22Rv1 (cell line): ENCODE results near the gene TAOK3.
"Not testable (repeated sequence)": the region's sequence is repeated elsewhere in the genome, so short reads cannot be mapped to it uniquely, and the experiment has no call there.

Experiments used
- H3K27ac ChIP-seq: fragments of 450-650 bp; 2 replicates; pipeline ENCODE4 v1.5.1; 2017
- CTCF ChIP-seq: fragments of 450-650 bp; IDR thresholded peaks from 2 replicates; pipeline ENCODE4 v1.5.1; 2017; ENCODE audit warnings: mild to moderate bottlenecking
- ZFX ChIP-seq: fragments of 450-650 bp; IDR thresholded peaks from 2 replicates; pipeline ENCODE4 v1.6.1; 2017; ENCODE audit warnings: antibody characterized with exemption, borderline replicate concordance

The TAOK3 gene

DNA sequence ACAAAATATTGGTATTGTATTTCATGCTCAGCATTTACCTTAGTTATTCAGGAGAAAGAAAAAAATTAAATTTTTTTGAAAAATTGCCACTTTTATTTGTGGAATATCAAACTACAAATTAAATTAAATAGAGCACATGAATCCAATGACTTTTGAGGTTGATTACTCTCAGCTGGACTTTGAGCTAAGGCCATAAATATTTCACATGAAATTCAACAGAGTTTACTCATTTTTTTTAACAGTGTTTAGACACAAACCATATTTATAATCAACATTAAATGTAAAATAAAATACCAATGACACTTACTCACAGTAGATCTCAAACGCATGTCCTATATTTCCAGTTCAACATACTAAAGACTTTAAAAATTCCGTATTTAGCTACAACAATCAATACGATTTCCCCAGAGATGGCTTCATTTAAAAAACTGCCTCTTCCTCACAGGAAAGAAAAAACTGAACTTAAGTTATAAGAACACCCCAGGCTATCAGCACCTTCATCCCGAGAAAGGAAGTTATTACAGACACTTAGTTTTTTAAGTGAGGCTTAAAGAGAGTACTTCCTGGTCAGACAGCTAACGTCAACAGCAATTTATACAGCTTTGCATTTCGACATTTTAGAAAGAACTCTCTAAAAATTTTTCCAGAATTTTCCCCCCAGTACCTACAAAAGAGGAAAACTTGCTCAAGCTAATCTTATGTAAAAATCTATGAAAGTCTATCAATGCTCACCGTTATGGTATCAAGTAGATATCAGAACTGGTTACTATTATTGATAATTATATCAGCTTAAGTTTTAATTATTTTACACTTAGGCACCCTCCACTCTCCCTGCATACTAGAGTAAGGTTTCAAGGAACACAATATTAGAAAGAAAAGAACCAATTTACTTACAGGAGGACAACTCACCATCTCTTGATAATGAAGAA is 13.8 kb downstream of the TAOK3 start:
- H3K27ac ChIP-seq = no peak overlapping the region
- no peak for TF ChIP-seq CTCF
- no peak for TF ChIP-seq ZFX

DNA sequence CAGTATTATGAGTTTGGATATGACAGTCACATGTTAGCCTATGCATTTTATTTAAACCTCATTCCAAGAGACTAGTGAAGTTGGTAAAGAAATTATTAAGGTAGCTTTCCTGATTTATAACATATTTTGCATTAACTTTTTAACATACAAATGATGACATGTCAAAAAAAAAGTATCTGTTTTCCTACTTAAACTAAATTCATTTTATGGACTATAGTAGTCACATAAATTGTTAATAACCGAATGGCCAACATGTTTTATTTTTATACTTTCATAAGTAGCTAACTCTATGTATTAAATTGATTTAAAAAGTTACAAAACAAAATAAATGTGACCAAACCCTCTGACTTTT is 14.7 kb downstream of the TAOK3 start:
- TF ChIP-seq ZFX (no peak), CTCF (0 out of 2 replicates have a peak, but pooled peaks have one; percentile 0)
- no peak overlapping the region for H3K27ac ChIP-seq

DNA sequence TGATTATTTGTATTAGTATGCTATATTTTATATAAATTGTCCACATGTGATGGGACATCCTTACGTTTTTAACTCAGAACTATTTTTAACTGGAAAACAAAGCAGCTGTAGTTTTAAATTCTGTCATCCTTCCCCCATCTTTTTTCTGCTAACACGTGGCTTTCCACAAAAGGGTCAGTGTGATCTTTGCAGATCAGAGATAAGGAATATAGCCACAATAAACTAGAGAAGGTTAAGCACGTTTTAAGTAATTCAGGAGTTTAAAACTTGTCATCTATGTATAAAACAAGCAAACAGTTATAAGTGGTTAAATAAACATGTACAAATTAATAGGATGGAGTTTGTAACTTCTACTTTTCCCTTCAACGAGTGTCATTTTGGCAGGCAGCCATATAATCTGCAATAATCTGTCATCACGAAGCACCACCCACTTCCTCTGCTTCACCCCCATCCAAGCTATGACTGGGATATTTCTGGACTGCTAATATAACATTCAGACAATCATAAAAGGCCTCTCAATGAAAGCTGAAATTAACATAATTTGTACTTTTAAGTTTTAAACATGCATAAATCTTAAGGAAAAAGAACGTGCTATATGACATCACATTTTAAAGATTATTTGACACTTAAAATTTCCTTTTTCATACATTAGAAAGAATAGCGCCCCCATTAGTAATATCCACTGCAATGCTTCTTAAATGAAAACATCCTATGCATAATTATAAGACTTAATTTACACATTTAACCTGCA is 15.3 kb downstream of the TAOK3 start:
- peak overlapping the region; percentile 14; the same call in 1 of the 2 replicates for H3K27ac ChIP-seq
- TF ChIP-seq ZFX = no peak
- peak; percentile 22; the same call in 1 of the 2 replicates for TF ChIP-seq CTCF

DNA sequence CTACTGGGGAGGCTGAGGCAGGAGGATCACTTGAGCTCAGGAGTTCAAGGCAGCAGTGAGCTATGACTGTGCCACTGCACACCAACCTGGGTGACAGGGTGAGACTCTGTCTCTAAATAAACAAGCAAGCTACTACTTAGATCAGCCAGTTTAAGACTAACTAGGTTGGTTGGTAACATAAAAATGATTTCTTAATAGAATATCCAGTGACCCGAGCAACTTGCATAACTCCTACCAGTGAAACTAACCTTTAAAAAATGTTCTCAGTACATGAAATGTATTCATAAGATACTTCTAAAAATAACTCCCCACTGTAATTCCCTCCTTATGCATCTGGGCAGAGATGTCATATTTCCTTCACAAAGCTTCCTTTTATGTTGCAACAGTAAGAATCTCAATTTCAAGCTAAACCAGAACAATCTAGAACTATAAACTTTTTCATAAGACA is 15.9 kb downstream of the TAOK3 start:
- TF ChIP-seq ZFX = no peak
- no peak for TF ChIP-seq CTCF
- peak overlapping the region; percentile 14; the same call in 1 of the 2 replicates for H3K27ac ChIP-seq

DNA sequence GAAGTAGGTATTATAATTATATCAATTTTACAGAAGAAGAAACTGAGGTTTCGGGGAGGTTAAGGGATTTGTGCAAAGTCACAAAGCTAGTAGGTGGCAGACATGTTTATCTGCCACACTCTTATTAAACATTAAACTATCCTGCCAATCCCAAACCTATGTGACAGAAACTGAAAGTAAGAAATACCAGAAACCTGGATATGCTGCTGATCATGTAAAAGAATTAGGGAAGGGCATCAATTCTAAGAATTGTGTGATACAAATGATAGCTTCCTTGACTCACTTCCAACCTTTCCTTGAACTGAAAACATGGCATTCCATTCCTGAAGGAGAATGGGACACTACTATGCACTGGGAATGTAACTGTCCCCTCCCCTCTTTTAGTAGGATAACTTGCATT is 16.9 kb downstream of the TAOK3 start:
- no peak overlapping the region for H3K27ac ChIP-seq
- TF ChIP-seq CTCF (no peak), ZFX (no peak)

GRCh38 chr12:118354903-118355302 is 17.8 kb downstream of the TAOK3 start:
- H3K27ac ChIP-seq = no peak overlapping the region
- no peak for TF ChIP-seq CTCF
- no peak for TF ChIP-seq ZFX

GRCh38 chr12:118354503-118354902 is 18.2 kb downstream of the TAOK3 start:
- H3K27ac ChIP-seq = not testable (repeated sequence)
